ENCODE measurements around the gene SLC4A11.
"Not testable (repeated sequence)": the region's sequence is repeated elsewhere in the genome, so short reads cannot be mapped to it uniquely, and the experiment has no call there.

The SLC4A11 gene

GRCh38 chr20:3227506-3227905, 11.5 kb downstream of the SLC4A11 start:
- no peak for DNase-seq

DNA sequence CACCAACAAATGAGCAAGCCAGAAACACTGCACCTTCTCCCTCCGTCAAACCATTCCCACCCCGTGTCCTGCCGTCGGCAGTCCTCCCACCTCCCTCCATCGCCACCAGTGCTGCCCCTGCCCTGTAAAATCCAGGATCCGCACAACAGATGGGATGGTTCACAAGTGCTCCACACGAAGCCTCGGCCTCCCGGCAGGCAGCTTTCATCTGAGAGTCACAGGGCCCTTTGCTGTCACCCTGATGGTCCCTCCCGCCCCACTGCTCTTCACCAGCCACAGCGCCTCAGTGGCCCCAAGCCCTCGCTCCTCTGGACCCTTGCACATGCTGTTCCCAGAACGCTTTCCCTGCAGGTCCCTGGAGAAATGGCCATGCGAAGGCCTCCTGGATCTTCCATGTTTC, 12.1 kb downstream of the SLC4A11 start:
- no peak for DNase-seq

DNA sequence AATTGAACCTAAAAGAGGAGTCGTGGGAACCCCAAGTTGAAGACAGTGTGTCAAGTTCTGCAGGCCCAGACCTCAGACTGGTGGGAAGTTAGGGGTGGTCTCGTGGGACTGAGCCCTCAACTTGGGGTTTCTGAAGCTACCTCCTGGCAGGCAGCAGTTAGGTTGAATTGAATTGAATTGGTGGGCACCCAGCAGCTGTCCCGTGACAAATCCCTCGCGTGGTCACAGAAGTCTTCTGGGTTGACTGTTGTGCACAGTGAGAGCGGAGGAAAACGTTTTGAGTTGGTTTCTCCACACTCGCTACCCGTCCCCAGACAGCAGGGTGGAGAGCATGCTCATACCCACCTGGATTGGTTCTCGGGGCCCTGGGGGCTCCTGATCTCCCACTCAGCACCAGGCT, 12.9 kb downstream of the SLC4A11 start:
- no peak for DNase-seq

DNA sequence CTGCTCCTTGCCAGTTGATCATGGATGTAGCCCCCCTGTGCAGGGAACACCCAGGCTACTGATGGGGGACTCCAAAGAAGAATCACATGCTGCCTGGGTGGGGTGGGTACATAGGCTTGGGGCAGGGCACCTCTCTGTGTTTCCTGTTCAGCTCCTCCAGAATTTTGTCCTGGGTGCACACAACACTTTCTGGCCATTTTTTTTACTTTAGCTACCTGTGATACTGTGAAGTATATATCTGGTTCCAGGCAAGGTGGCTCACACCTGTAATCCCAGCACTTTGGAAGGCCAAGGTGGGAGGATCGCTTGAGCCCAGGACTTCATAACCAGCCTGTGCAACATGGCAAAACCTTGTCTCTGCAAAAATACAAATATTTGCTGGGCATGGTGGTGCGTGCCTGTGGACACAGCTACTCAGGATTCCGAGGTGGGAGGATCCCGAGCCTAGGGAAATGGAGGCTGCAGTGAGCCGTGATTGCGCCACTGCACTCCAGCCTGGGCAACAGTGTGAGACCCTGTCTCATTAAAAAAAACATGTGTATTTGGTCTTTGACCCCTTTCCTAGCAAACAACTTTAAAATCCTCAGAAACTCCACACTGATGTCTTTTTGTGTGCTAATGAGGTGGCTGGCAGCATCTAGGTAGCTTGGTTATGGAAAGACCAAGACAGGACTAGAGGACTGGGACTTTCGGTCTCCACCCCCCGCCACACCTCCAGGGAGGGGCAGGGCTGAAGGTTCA, 14.1 kb downstream of the SLC4A11 start:
- DNase-seq: peak; percentile 51

GRCh38 chr20:3223994-3224680, 14.9 kb downstream of the SLC4A11 start:
- no peak for DNase-seq

- no peak for DNase-seq
These were observed 15.4 kb downstream of the SLC4A11 start for GRCh38 chr20:3223651-3223993.

DNA sequence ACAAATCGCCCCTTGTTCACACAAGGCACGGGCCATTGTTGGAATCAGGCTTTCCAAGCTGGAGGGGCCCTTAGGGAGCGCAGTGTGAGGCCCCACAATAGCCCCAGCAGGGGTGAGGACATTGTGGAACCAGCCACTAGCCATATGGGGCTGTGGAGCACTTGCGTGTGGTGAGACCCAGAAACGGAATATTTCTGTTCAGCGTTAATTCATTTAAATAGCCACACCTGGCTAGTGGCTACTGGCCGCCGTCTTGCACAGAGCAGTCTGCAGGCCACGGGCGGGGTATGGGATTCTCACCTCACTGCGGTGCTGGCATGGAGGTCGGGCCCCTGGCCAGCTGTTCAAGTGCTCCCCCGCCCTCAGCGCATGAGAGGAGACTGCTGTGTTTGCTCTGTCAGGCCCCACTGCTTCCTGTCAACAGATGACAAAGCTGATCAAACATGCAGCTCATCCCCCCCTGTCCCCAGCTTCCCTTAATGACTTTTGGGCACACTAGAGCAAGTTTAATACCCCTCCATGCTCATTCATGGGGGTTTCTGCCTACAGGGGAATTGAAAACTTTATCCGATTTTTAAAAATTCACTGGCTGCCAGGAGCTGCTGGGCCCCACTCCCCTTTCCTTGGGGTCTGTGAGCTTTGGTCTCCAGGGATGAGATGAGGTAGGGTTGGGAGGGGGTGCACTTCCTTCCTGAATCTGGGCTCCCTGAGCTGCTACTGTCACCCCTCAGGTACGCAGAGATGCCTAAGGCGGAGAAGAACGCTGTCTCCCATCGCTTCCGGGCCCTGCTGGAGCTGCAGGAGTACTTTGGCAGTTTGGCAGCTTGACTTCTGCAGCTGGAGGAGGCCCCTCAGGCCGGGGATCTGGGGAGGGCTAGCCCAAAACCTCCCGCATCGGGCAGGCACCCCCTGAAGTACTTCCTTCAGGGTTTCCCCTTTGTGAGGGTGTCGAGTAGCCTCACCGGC, 16.1 kb downstream of the SLC4A11 start:
- DNase-seq: peak; percentile 61

DNA sequence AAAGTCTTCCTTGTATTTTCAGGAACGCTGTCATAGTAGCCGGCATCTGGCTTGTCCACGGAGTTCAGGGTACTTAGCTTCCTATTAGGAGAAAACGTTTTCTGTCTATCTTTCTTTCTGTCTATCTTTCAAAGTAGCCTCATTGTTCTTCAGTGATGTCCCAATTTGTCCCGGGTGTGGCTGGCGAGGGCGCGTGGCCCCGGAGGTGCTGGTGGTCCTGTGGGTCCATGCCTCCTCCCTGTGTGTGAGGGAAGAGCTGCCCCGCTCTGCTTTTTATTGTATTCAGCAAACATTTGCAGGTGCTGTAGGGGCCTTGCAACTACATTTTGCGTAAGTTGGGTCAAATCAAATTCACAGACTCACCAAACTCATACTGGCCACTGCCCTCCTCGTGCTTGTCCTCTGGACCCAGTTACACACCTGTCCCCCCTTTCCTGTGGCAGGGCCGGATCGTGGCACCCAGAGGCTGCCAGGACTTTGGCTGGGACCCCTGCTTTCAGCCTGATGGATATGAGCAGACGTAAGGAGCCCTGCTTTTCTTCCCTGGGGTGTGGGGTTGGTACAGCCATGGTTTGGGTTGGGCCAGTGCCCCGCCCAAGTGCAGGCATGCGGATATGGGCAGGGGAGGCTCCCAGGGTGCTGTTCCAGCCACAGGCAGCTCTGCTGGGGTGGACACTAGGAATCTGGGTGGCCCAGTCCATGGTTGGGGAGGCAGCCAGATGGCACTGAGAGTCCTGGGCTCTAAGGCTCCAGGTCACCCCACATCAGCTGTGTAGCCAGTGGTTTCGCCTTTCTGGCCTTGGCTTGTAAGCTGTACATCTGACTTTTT, 17.4 kb downstream of the SLC4A11 start:
- DNase-seq: no peak

- peak; percentile 79 for DNase-seq
These were observed 20.5 kb downstream of the SLC4A11 start for GRCh38 chr20:3218307-3218988.

DNA sequence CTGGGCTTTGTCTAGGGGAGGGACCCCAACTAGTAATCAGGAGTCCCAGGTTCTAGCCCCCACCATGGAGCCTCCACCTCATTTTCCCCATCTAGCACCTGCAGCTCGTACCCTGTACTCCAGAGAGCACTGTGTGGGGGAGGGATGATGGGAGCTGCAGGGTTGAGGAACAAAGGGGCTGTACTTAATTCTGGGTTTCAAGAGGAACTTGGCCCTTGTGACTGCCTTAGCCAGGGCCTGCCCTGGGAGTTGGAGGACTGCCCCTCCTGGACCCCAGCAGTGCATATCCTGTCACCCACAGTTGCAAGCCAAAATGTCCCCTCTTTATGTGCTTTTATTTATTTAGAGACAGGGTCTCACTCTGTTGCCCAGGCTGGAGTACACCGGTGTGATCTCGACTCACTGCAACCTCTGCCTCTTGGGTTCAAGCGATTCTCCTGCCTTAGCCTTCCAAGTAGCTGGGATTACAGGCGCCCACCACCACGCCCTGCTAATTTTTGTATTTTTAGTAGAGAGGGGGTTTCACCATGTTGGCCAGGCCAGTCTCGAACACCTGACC, 23.6 kb downstream of the SLC4A11 start:
- not testable (repeated sequence) for DNase-seq

GRCh38 chr20:3213226-3213625, 25.8 kb downstream of the SLC4A11 start:
- no peak for DNase-seq

GRCh38 chr20:3210346-3210745, 28.6 kb downstream of the SLC4A11 start:
- DNase-seq: peak; percentile 22

GRCh38 chr20:3209946-3210317, 29.1 kb downstream of the SLC4A11 start:
- DNase-seq: peak; percentile 42

GRCh38 chr20:3209257-3209945, 29.6 kb downstream of the SLC4A11 start, which contains the start of gene ITPA:
TSS of gene ITPA (plus strand) at chr20:3209498. CDS start at chr20:3209552, 54 bp downstream.
- peak; percentile 84 for DNase-seq

- no peak for DNase-seq
These were observed 30.2 kb downstream of the SLC4A11 start for GRCh38 chr20:3208786-3209256.

DNA sequence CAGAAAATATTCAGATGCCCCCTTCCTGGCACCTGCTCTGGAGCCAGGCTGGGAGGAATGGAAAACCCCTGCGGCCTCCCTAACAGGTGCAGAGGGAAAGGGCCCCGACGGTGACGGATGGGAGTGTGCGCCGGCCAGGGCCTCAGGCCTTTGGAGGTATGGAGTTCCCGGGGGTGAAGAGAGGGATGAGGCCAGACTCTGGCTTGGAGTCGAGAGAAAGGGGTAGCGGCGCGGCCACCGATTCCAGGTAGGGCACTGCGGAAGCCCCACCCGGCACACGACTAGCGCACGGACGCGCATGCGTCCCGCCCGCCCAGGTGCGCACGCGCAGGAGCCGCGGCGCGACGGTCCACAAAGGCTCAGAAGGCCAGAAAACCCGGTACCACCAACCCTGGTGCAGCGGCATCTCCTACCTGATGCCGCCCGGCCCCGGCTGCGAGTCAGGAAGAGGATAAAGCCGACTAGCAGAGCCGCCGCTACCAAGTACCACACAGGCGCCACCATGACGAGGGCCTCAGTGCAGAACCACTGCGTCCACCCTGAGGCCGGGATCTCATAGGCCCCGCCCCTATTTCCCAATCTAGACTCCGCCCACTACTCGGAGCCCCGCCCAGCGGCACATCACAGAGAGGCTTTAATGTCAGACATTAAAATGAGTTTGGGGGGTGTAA, 34.7 kb downstream of the SLC4A11 start, which contains the start of gene DDRGK1:
DDRGK1 (minus strand) TSS at position 559 of the 671 bp plus-strand sequence; CDS start at position 504, 55 bp downstream.
- peak; percentile 95 for DNase-seq

- DNase-seq: peak; percentile 81
These were observed 35.5 kb downstream of the SLC4A11 start for GRCh38 chr20:3203315-3204123.

DNA sequence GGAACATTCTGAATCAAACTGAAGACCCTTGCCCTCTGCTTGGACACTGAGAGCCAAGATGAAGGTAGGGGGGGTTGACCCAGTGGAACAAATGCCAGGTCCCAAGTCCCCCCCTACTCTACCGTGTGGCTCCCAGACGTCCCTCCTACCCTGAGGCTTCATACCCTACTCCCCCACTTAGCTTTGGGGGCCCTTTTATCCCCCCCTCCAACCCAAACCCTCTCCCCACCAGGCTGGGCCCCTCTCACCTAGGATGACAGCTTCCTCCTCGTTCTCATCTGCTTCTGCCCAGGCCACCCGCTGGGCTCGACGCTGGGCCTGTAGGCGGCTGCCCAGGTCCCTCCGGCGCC, 36.0 kb downstream of the SLC4A11 start:
- DNase-seq: no peak

Data from hematopoietic multipotent progenitor cell treated with erythropoietin and hydrocortisone succinate and interleukin-3 and kit ligand, for 6 days (in vitro differentiated cells).